Thyroid gland (tissue), 4 donors: Measurements from ENCODE around the gene TNFSF13B.

Source experiments
- CTCF ChIP-seq, 6 experiments: fragments of 200-600 bp in 3 of 6; fragments of 450-650 bp in 3 of 6; sonication (generic) in 3 of 6; IDR thresholded peaks; one replicate each; pipeline ENCODE4 v1.5.1; 2016 to 2019; ENCODE audit warnings: antibody characterized with exemption in 6 of 6, mild to moderate bottlenecking in 2 of 6, inconsistent platforms in 1 of 6, moderate library complexity in 1 of 6
- POLR2A ChIP-seq, 2 donors: fragments of 450-650 bp; IDR thresholded peaks; one replicate each; pipeline ENCODE4 v1.6.1; 2017; ENCODE audit warnings: antibody characterized with exemption in 2 of 2, mild to moderate bottlenecking in 2 of 2, moderate library complexity in 1 of 2

DNA sequence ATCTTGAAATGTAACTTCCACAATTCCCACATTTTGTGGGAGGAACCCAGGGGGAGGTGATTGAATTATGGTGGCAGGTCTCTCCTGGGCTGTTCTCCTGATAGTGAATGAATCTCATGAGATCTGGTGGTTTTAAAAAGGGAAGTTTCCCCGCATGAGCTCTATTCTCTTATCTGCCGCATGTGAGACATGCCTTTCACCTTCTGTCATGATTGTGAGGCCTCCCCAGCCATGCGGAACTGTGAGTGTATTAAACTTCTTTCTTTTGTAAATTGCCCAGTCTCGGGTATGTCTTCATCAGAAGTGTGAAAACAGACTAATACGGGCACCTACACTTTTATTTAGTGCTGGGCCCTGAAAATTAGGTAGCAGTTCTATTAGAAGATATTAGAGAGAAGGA, 45.8 kb downstream of the TNFSF13B start:
- no peak for TF ChIP-seq CTCF (IDR thresholded peaks at IDR 0.05)
- TF ChIP-seq POLR2A (IDR thresholded peaks at IDR 0.05) = no peak
